MCF 10A (cell line): ENCODE data around the gene SNX24. TPM values are rescaled to one million over a fixed set of nuclear protein-coding genes. Genes with fewer than 3 reads are reported as not detected.

Experiments used
- BruUV-seq: library from RNA; stranded (reverse); fragments of 400-500 nt; replicated peaks from 2 replicates; lab custom pipeline; 2021; lab: Mats Ljungman, UMichigan
- CTCF ChIA-PET: fragments of 300-600 bp; sonication (Branson Sonifier 250); formaldehyde crosslinking; extraction: SDS; loops from one replicate; lab custom pipeline; 2021; ENCODE audit warnings: antibody characterized with exemption, inconsistent platforms; lab: Yijun Ruan, JAX
- POLR2A ChIA-PET: fragments of 300-600, 350-650 bp; sonication (Branson Sonifier 250); formaldehyde crosslinking; extraction: SDS; loops from one replicate; lab custom pipeline; 2020; ENCODE audit warnings: antibody characterized with exemption, inconsistent platforms; lab: Yijun Ruan, JAX
- DNase-seq: peaks from one replicate; pipeline ENCODE4 v3.0.0-alpha.2; 2018; ENCODE audit not compliant: unreplicated experiment
- H3K27ac Mint-ChIP-seq: one replicate; pipeline ENCODE4 v1.8.0; 2022; ENCODE audit warnings: mild to moderate bottlenecking, low read depth, mixed read lengths; ENCODE audit not compliant: unreplicated experiment
- H3K27me3 Mint-ChIP-seq: one replicate; pipeline ENCODE4 v1.8.0; 2022; ENCODE audit warnings: mixed read lengths; ENCODE audit not compliant: insufficient read depth, unreplicated experiment
- H3K36me3 Mint-ChIP-seq: one replicate; pipeline ENCODE4 v1.8.0; 2022; ENCODE audit warnings: mild to moderate bottlenecking, moderate library complexity, mixed read lengths; ENCODE audit not compliant: insufficient read depth, unreplicated experiment
- H3K4me1 Mint-ChIP-seq: one replicate; pipeline ENCODE4 v1.8.0; 2022; ENCODE audit warnings: mixed read lengths; ENCODE audit not compliant: insufficient read depth, unreplicated experiment
- H3K4me3 Mint-ChIP-seq: one replicate; pipeline ENCODE4 v1.8.0; 2022; ENCODE audit warnings: mild to moderate bottlenecking, moderate library complexity, mixed read lengths; ENCODE audit not compliant: unreplicated experiment
- H3K9me3 Mint-ChIP-seq: one replicate; pipeline ENCODE4 v1.8.0; 2022; ENCODE audit warnings: mixed read lengths; ENCODE audit not compliant: unreplicated experiment
- intact Hi-C: fragments of 100-400 bp; cut with micrococcal nuclease; formaldehyde crosslinking; loops from 2 replicates; pipeline ENCODE4 v1.14.1; 2022
- total RNA-seq: library from RNA; stranded (reverse); gene quantifications from 2 replicates; pipeline ENCODE4 v1.2.3, GENCODE V29; 2022
- TF ChIP-seq, protein P1 (sequence below): fragments of 200-600 bp; IDR thresholded peaks from one replicate; pipeline ENCODE4 v1.8.0; 2022; ENCODE audit warnings: antibody characterized with exemption, mild to moderate bottlenecking; ENCODE audit not compliant: unreplicated experiment

Gene SNX24
- total RNA-seq, 1 experiment from 2014 or later = 97.0 TPM

DNA sequence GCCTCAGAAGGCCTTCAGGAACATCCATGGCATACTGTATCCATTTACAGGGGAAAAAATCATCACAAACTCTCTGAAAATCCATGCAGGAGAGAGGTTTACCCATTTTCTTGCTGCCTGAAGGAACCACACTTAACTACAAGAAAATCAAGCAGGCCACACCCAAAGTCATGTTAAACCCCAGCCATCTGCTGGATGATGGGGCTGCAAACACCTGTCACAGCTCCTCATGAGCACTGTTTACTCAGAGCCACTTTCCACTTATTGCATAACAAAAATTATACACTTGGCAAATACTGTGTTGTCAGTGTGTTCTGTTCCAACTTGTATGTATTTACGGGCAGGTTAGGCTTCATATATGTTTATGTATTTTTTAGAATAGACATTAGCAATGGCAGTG is 155.3 kb downstream of the SNX24 start:
- TF ChIP-seq, protein P1, sequence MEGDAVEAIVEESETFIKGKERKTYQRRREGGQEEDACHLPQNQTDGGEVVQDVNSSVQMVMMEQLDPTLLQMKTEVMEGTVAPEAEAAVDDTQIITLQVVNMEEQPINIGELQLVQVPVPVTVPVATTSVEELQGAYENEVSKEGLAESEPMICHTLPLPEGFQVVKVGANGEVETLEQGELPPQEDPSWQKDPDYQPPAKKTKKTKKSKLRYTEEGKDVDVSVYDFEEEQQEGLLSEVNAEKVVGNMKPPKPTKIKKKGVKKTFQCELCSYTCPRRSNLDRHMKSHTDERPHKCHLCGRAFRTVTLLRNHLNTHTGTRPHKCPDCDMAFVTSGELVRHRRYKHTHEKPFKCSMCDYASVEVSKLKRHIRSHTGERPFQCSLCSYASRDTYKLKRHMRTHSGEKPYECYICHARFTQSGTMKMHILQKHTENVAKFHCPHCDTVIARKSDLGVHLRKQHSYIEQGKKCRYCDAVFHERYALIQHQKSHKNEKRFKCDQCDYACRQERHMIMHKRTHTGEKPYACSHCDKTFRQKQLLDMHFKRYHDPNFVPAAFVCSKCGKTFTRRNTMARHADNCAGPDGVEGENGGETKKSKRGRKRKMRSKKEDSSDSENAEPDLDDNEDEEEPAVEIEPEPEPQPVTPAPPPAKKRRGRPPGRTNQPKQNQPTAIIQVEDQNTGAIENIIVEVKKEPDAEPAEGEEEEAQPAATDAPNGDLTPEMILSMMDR = no peak
- CTCF ChIA-PET = interaction anchor here (0.6 to 1.8 kb wide), 9 partner anchors 7 to 484 kb away, joined by 3 to 5 read pairs (median 3); no protein-coding TSS in a partner anchor
- H3K9me3 Mint-ChIP-seq = no peaks in the 10 kb centered on the region
- H3K36me3 Mint-ChIP-seq = peaks cover 12% of the 10 kb centered on the region
- H3K27me3 Mint-ChIP-seq = no peaks in the 10 kb centered on the region
- H3K4me3 Mint-ChIP-seq = no peak overlapping the region
- no peaks in the 10 kb centered on the region for H3K4me1 Mint-ChIP-seq
- POLR2A ChIA-PET = interaction anchor here (0.6 kb wide), 1 partner anchor 8 kb away, joined by 3 read pairs; no protein-coding TSS in a partner anchor
- no peak for DNase-seq
- H3K27ac Mint-ChIP-seq = no peak overlapping the region
- intact Hi-C loops = loop anchor here (1.0 to 5.0 kb wide), 4 partner anchors 103 to 484 kb away; partner anchors contain the start of gene SNX24
- BruUV-seq = no TSS peak

DNA sequence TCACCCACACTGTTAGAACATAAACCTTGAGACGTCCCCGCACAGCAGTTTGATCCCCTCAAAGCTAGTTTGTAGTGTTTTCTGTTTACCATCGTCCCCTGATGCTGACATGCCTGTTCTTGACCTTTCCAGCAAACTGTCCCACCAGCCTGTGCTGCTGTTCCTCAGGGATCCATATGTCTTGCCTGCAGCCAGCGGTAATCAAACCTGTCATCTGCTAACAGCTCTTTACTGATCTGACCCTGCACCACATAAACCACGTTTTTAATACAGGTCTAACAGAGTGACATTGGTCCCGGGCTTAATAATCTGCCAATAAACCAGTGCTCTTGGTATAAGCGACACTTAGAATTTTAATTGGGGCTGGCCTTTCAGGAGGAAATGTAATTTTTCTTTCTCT is 156.4 kb downstream of the SNX24 start:
- H3K36me3 Mint-ChIP-seq = peaks cover 17% of the 10 kb centered on the region
- H3K27me3 Mint-ChIP-seq = no peaks in the 10 kb centered on the region
- BruUV-seq = no TSS peak
- ChIA-PET POLR2A (no interaction called here), CTCF (interaction anchor here (1.8 to 2.0 kb wide), 2 partner anchors 105 to 297 kb away, joined by 5 to 6 read pairs; no protein-coding TSS in a partner anchor)
- no peaks in the 10 kb centered on the region for H3K9me3 Mint-ChIP-seq
- TF ChIP-seq, protein P1 = no peak
- intact Hi-C loops = loop anchor here (5.0 kb wide), 1 partner anchor 155 kb away; the partner anchor contains the start of gene SNX24
- DNase-seq = no peak
- no peak overlapping the region for H3K4me3 Mint-ChIP-seq
- no peaks in the 10 kb centered on the region for H3K4me1 Mint-ChIP-seq
- H3K27ac Mint-ChIP-seq = no peak overlapping the region

DNA sequence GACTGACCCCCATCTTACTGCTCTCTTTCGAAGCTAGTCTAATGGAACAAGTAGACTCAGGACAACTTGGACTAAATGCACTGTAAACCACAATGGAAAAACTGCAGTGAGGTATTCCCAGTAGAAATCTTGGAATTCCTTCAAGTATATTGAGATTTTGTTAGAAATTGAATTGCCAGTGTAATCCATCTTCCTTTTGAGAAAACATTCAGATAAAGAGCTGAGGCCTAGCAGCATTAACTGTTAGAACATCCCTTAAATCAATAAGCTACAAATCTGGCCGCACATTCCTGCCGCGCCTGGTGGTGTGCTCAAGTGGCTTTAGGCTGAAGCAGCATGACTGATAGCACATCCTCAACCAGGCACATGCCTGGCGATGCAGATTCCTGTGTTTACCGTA is 161.8 kb downstream of the SNX24 start:
- Mint-ChIP-seq H3K4me3 (no peak overlapping the region), H3K4me1 (no peaks in the 10 kb centered on the region), H3K36me3 (peaks cover 23% of the 10 kb centered on the region), H3K9me3 (no peaks in the 10 kb centered on the region), H3K27ac (no peak overlapping the region), H3K27me3 (no peaks in the 10 kb centered on the region)
- intact Hi-C loops = no loop called here
- ChIA-PET CTCF (interaction anchor here (0.6 to 0.7 kb wide), 3 partner anchors 100 to 507 kb away, joined by 3 to 5 read pairs (median 3); no protein-coding TSS in a partner anchor), POLR2A (no interaction called here)
- BruUV-seq = no TSS peak
- TF ChIP-seq, protein P1 = no peak
- no peak for DNase-seq

DNA sequence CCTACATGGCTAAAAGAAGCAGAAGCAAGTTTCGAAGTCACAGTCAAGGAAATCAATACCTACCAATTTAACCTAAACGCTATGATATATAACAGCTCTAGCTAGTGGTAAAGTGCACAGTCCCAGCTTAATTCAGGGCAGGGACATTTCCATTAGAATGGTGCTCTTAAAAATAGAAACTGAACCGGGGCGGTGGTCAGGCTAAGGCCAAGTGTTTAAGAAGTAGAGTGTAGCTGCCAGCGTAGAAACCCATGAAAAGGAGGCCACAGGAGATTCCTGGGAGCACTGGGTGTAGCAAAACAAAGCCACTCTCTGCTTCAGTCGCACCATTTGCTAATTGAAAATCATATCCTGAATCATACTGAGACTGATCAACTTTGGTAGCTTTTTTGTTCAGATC is 162.3 kb downstream of the SNX24 start:
- H3K36me3 Mint-ChIP-seq = peaks cover 23% of the 10 kb centered on the region
- DNase-seq = no peak
- no peak overlapping the region for H3K27ac Mint-ChIP-seq
- POLR2A ChIA-PET = no interaction called here
- H3K4me3 Mint-ChIP-seq = no peak overlapping the region
- CTCF ChIA-PET = interaction anchor here (0.5 to 1.1 kb wide), 5 partner anchors 7 to 814 kb away, joined by 3 read pairs; no protein-coding TSS in a partner anchor
- intact Hi-C loops = no loop called here
- BruUV-seq = no TSS peak
- H3K9me3 Mint-ChIP-seq = no peaks in the 10 kb centered on the region
- TF ChIP-seq, protein P1 = no peak
- no peaks in the 10 kb centered on the region for H3K4me1 Mint-ChIP-seq
- no peaks in the 10 kb centered on the region for H3K27me3 Mint-ChIP-seq
